PC-3 (cell line): ENCODE measurements around the gene ADD1.

Source experiments
- EZH2 ChIP-seq: fragments of 300-600 bp; sonication (generic); IDR thresholded peaks from one replicate; pipeline ENCODE4 v1.6.1; 2017; ENCODE audit warnings: antibody characterized with exemption, mild to moderate bottlenecking, low read length; ENCODE audit not compliant: unreplicated experiment
- EZH2phosphoT487 ChIP-seq: fragments of 300-600 bp; sonication (generic); IDR thresholded peaks from 2 replicates; pipeline ENCODE4 v1.6.1; 2018; ENCODE audit warnings: mild to moderate bottlenecking, antibody characterized with exemption, low read length, borderline replicate concordance
- TF ChIP-seq, protein P1 (sequence below): fragments of 300-600 bp; sonication (generic); conservative IDR thresholded peaks from 2 replicates; pipeline ENCODE4 v1.5.1; 2017; ENCODE audit warnings: antibody characterized with exemption, low read depth, mild to moderate bottlenecking, low read length

DNA sequence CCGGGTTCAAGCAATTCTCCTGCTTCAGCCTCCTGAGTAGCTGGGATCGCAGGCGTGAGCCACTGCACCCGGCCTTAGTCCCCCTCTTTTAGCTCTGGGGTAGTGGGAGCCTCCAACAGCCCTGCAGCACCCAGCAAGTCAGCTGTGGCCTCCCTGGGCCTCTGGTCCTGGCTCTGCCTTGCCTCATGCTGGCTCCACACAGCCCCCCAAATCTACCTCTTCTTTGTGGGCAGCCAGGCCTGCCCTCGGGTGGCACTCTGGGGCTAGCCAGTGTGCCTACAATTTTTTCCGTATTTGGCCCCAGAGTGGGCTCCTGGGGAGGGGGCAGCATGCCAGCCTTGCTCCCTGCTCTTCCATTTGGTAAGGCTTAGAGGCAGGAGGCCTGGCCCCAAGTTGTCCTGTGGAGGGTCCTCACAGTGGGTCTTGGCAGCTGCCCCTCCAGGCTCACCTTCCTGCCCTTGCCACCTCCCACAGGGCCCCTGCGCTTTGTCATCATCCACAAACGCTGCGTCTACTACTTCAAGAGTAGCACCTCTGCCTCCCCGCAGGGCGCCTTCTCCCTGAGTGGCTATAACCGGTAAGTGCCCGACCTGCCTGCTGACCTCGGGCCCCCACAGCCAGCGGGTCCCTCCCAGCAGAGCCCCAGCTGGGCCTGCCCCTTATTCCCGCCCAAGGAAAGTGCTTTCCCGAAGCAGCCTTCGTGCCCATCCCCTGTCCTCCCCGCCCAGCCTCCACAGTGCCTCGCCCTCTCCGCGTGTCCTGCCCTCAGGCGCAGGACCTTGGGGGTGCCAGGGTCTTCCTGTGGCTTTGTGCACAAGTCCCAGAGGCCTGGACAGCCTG is 21.0 kb upstream of the ADD1 start:
- TF ChIP-seq, protein P1, sequence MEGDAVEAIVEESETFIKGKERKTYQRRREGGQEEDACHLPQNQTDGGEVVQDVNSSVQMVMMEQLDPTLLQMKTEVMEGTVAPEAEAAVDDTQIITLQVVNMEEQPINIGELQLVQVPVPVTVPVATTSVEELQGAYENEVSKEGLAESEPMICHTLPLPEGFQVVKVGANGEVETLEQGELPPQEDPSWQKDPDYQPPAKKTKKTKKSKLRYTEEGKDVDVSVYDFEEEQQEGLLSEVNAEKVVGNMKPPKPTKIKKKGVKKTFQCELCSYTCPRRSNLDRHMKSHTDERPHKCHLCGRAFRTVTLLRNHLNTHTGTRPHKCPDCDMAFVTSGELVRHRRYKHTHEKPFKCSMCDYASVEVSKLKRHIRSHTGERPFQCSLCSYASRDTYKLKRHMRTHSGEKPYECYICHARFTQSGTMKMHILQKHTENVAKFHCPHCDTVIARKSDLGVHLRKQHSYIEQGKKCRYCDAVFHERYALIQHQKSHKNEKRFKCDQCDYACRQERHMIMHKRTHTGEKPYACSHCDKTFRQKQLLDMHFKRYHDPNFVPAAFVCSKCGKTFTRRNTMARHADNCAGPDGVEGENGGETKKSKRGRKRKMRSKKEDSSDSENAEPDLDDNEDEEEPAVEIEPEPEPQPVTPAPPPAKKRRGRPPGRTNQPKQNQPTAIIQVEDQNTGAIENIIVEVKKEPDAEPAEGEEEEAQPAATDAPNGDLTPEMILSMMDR = no peak
- no peak for TF ChIP-seq EZH2phosphoT487
- no peak for TF ChIP-seq EZH2
